Measurements from ENCODE around the gene SLC30A4. TPM values are rescaled to one million over a fixed set of nuclear protein-coding genes. Genes with fewer than 3 reads are reported as not detected.

SLC30A4 gene
- polyA plus RNA-seq, 3 donors, result 0.05 to 0.21 (median 0.17) TPM

GRCh38 chr15:45499426-45499825 is 23.1 kb downstream of the SLC30A4 start:
- intact Hi-C loops (cut with micrococcal nuclease), result no loop called here
- Histone ChIP-seq H3K4me1 (ENCODE audit: control insufficient read depth in 1 of 2, insufficient read depth in 2 of 2, low read length in 2 of 2) (no peaks in the 10 kb centered on the region), H3K9me3 (replicated peaks in 1 of 2; ENCODE audit: control insufficient read depth in 1 of 2, insufficient read depth in 1 of 2, low read length in 2 of 2) (no peaks in the 10 kb centered on the region), H4K20me1 (ENCODE audit: insufficient read depth, low read length) (no peaks in the 10 kb centered on the region), H3K4me2 (replicated peaks; ENCODE audit: extremely low read depth, low read length, poor library complexity, severe bottlenecking) (no peak overlapping the region), H3K9ac (ENCODE audit: insufficient read depth, low read length, poor library complexity, severe bottlenecking) (no peak overlapping the region), H3K27me3 (ENCODE audit: control insufficient read depth in 2 of 2, insufficient read depth in 2 of 2, low read length in 2 of 2) (no peaks in the 10 kb centered on the region), H3K36me3 (replicated peaks in 1 of 2; ENCODE audit: control insufficient read depth in 1 of 2, insufficient read depth in 2 of 2, low read length in 2 of 2) (no peaks in the 10 kb centered on the region), H3K79me2 (ENCODE audit: insufficient read depth, low read length) (no peaks in the 10 kb centered on the region), H3K4me3 (replicated peaks in 1 of 3; ENCODE audit: low read depth in 2 of 3, low read length in 3 of 3) (no peak overlapping the region), H2AFZ (ENCODE audit: insufficient read depth, low read depth, low read length, poor library complexity, severe bottlenecking) (no peak overlapping the region), H3K27ac (ENCODE audit: low read depth in 1 of 2, low read length in 2 of 2) (no peak overlapping the region)
- no peak for TF ChIP-seq CTCF (IDR thresholded peaks at IDR 0.05)
- Mint-ChIP-seq H3K27me3 (ENCODE audit: low read depth in 3 of 3) (peaks cover 0 to 9% (median 2%) of the 10 kb centered on the region in 3 donors), H3K9me3 (no peaks in the 10 kb centered on the region), H3K36me3 (no peaks in the 10 kb centered on the region), H3K27ac (no peak overlapping the region), H3K4me1 (no peaks in the 10 kb centered on the region), H3K4me3 (no peak overlapping the region)
- DNase-seq, result no peak
- whole genome bisulfite sequencing (ENCODE audit: insufficient coverage), result no CpG with 5 or more reads among the region's 4 CpGs

GRCh38 chr15:45498701-45499100 is 23.9 kb downstream of the SLC30A4 start:
- H3K79me2 ChIP-seq (ENCODE audit: insufficient read depth, low read length), result no peaks in the 10 kb centered on the region
- Mint-ChIP-seq H3K9me3 (no peaks in the 10 kb centered on the region), H3K36me3 (no peaks in the 10 kb centered on the region), H3K27me3 (ENCODE audit: low read depth in 3 of 3) (peaks cover 0 to 9% (median 4%) of the 10 kb centered on the region in 3 donors), H3K27ac (no peak overlapping the region), H3K4me3 (no peak overlapping the region), H3K4me1 (no peaks in the 10 kb centered on the region)
- TF ChIP-seq CTCF (IDR thresholded peaks at IDR 0.05), result no peak
- H3K9me3 ChIP-seq (replicated peaks in 1 of 2; ENCODE audit: control insufficient read depth in 1 of 2, insufficient read depth in 1 of 2, low read length in 2 of 2), result no peaks in the 10 kb centered on the region
- no peaks in the 10 kb centered on the region for H3K27me3 ChIP-seq (ENCODE audit: control insufficient read depth in 2 of 2, insufficient read depth in 2 of 2, low read length in 2 of 2)
- H3K4me3 ChIP-seq (replicated peaks in 1 of 3; ENCODE audit: low read depth in 2 of 3, low read length in 3 of 3), result no peak overlapping the region
- no peaks in the 10 kb centered on the region for H3K4me1 ChIP-seq (ENCODE audit: control insufficient read depth in 1 of 2, insufficient read depth in 2 of 2, low read length in 2 of 2)
- H3K4me2 ChIP-seq (replicated peaks; ENCODE audit: extremely low read depth, low read length, poor library complexity, severe bottlenecking), result no peak overlapping the region
- DNase-seq, result no peak
- no peak overlapping the region for H3K27ac ChIP-seq (ENCODE audit: low read depth in 1 of 2, low read length in 2 of 2)
- intact Hi-C loops (cut with micrococcal nuclease), result no loop called here
- H2AFZ ChIP-seq (ENCODE audit: insufficient read depth, low read depth, low read length, poor library complexity, severe bottlenecking), result no peak overlapping the region
- no peaks in the 10 kb centered on the region for H4K20me1 ChIP-seq (ENCODE audit: insufficient read depth, low read length)
- no CpG with 5 or more reads among the region's 1 CpG for WGBS (ENCODE audit: insufficient coverage)
- no peaks in the 10 kb centered on the region for H3K36me3 ChIP-seq (replicated peaks in 1 of 2; ENCODE audit: control insufficient read depth in 1 of 2, insufficient read depth in 2 of 2, low read length in 2 of 2)
- no peak overlapping the region for H3K9ac ChIP-seq (ENCODE audit: insufficient read depth, low read length, poor library complexity, severe bottlenecking)
